Caco-2 (cell line): ENCODE data around the gene TMEM9. TPM values are rescaled to one million over a fixed set of nuclear protein-coding genes. Genes with fewer than 3 reads are reported as not detected.

Experiments
- BruUV-seq: library from RNA; stranded (reverse); fragments of 400-500 nt; replicated peaks from 2 replicates; lab custom pipeline; 2021; lab: Mats Ljungman, UMichigan
- CTCF ChIA-PET: fragments of 300-600 bp; sonication (Branson Sonifier 250); formaldehyde crosslinking; loops from one replicate; lab custom pipeline; 2022; ENCODE audit warnings: antibody characterized with exemption; lab: Charles Lee
- POLR2A ChIA-PET: fragments of 300-600 bp; sonication (Branson Sonifier 250); formaldehyde crosslinking; loops from one replicate; lab custom pipeline; 2022; ENCODE audit warnings: antibody characterized with exemption; lab: Charles Lee
- DNase-seq, 2 experiments: peaks; one replicate each; pipeline versions ENCODE4 v3.0.0 to v3.0.0-alpha.2; 2020 to 2022
- H3K27me3 ChIP-seq: replicated peaks from 2 replicates; pipeline ENCODE4 v1.6.0; 2011; ENCODE audit warnings: low read length; ENCODE audit not compliant: control insufficient read depth, insufficient read depth
- H3K36me3 ChIP-seq: 2 replicates; pipeline ENCODE4 v1.5.1; 2011; ENCODE audit warnings: low read length; ENCODE audit not compliant: control insufficient read depth, insufficient read depth
- H3K4me1 ChIP-seq: fragments of 250-450 bp; sonication (Bioruptor Pico); 2 replicates; pipeline ENCODE4 v1.5.1; 2020; ENCODE audit warnings: mild to moderate bottlenecking
- H3K4me3 ChIP-seq: 2 replicates; pipeline ENCODE4 v1.5.1; 2011; ENCODE audit warnings: low read depth, mild to moderate bottlenecking, control low read depth, low read length
- H3K9me3 ChIP-seq: fragments of 250-450 bp; sonication (Bioruptor Pico); 2 replicates; pipeline ENCODE4 v1.5.1; 2020; ENCODE audit warnings: mild to moderate bottlenecking, moderate library complexity
- H3K27ac Mint-ChIP-seq: one replicate; pipeline ENCODE4 v1.8.0; 2022; ENCODE audit warnings: mixed read lengths; ENCODE audit not compliant: unreplicated experiment
- H3K27me3 Mint-ChIP-seq: one replicate; pipeline ENCODE4 v1.8.0; 2022; ENCODE audit warnings: mixed read lengths; ENCODE audit not compliant: insufficient read depth, unreplicated experiment
- H3K36me3 Mint-ChIP-seq: one replicate; pipeline ENCODE4 v1.8.0; 2022; ENCODE audit warnings: mild to moderate bottlenecking, mixed read lengths; ENCODE audit not compliant: insufficient read depth, unreplicated experiment
- H3K4me1 Mint-ChIP-seq: one replicate; pipeline ENCODE4 v1.8.0; 2022; ENCODE audit warnings: low read depth, mixed read lengths; ENCODE audit not compliant: unreplicated experiment
- H3K4me3 Mint-ChIP-seq: one replicate; pipeline ENCODE4 v1.8.0; 2022; ENCODE audit warnings: mild to moderate bottlenecking, moderate library complexity, mixed read lengths; ENCODE audit not compliant: unreplicated experiment
- H3K9me3 Mint-ChIP-seq: one replicate; pipeline ENCODE4 v1.8.0; 2022; ENCODE audit warnings: mixed read lengths; ENCODE audit not compliant: unreplicated experiment
- CTCF ChIP-seq, 2 experiments: fragments of 200-600 bp in 1 of 2; IDR thresholded peaks; 1 replicate in 1 of 2; 2 replicates in 1 of 2; pipeline versions ENCODE4 v1.5.1 to v1.8.0; 2011 to 2022; ENCODE audit warnings: antibody characterized with exemption in 1 of 2, control low read depth in 1 of 2, inconsistent platforms in 1 of 2, low read depth in 1 of 2, low read length in 1 of 2, mild to moderate bottlenecking in 1 of 2, moderate library complexity in 1 of 2; ENCODE audit not compliant: insufficient read depth in 1 of 2, severe bottlenecking in 1 of 2, unreplicated experiment in 1 of 2
- intact Hi-C: fragments of 100-400 bp; cut with micrococcal nuclease; formaldehyde crosslinking; loops from one replicate; pipeline ENCODE4 v1.10.0; 2022; ENCODE audit not compliant: unreplicated experiment
- total RNA-seq: library from RNA; stranded (reverse); gene quantifications from 2 replicates; pipeline ENCODE4 v1.2.3, GENCODE V29; 2022

TMEM9 gene
- total RNA-seq, 1 experiment from 2014 or later, result 125 TPM

GRCh38 chr1:201173736-201174135 lies 19.5 kb upstream of the TMEM9 start:
- no peak for TF ChIP-seq CTCF (IDR thresholded peaks at IDR 0.05; ENCODE audit: insufficient read depth in 1 of 2, low read depth in 1 of 2, low read length in 1 of 2, severe bottlenecking in 1 of 2, unreplicated experiment in 1 of 2)
- Histone ChIP-seq H3K9me3 (no peaks in the 10 kb centered on the region), H3K36me3 (no peaks in the 10 kb centered on the region), H3K27me3 (no peaks in the 10 kb centered on the region), H3K4me1 (peaks cover 50% of the 10 kb centered on the region), H3K4me3 (no peak overlapping the region)
- CTCF ChIA-PET, result interaction anchor here (0.6 kb wide), 1 partner anchor 150 kb away, joined by 3 read pairs; no protein-coding TSS in a partner anchor
- peak overlapping the region; percentile 4 for H3K4me3 Mint-ChIP-seq
- H3K27ac Mint-ChIP-seq, result peak overlapping the region; percentile 31
- peaks cover 44% of the 10 kb centered on the region for H3K4me1 Mint-ChIP-seq
- no TSS peak for BruUV-seq
- no peaks in the 10 kb centered on the region for H3K27me3 Mint-ChIP-seq
- intact Hi-C loops, result no loop called here
- H3K36me3 Mint-ChIP-seq, result peaks cover 20% of the 10 kb centered on the region
- H3K9me3 Mint-ChIP-seq, result peaks cover under 1% of the 10 kb centered on the region
- DNase-seq, result no peak
- POLR2A ChIA-PET, result no interaction called here

GRCh38 chr1:201172999-201173610 lies 18.8 kb upstream of the TMEM9 start:
- BruUV-seq, result no TSS peak
- no peaks in the 10 kb centered on the region for H3K9me3 Mint-ChIP-seq
- H3K4me1 ChIP-seq, result peaks cover 50% of the 10 kb centered on the region
- no peak for DNase-seq
- peaks cover 44% of the 10 kb centered on the region for H3K4me1 Mint-ChIP-seq
- POLR2A ChIA-PET, result no interaction called here
- peaks cover 20% of the 10 kb centered on the region for H3K36me3 Mint-ChIP-seq
- no peaks in the 10 kb centered on the region for H3K27me3 Mint-ChIP-seq
- intact Hi-C loops, result no loop called here
- H3K36me3 ChIP-seq, result no peaks in the 10 kb centered on the region
- CTCF ChIA-PET, result no interaction called here
- no peaks in the 10 kb centered on the region for H3K27me3 ChIP-seq
- H3K27ac Mint-ChIP-seq, result peak overlapping the region; percentile 31
- H3K4me3 ChIP-seq, result no peak overlapping the region
- no peaks in the 10 kb centered on the region for H3K9me3 ChIP-seq
- no peak for TF ChIP-seq CTCF (IDR thresholded peaks at IDR 0.05; ENCODE audit: insufficient read depth in 1 of 2, low read depth in 1 of 2, low read length in 1 of 2, severe bottlenecking in 1 of 2, unreplicated experiment in 1 of 2)
- H3K4me3 Mint-ChIP-seq, result peak overlapping the region; percentile 4

DNA sequence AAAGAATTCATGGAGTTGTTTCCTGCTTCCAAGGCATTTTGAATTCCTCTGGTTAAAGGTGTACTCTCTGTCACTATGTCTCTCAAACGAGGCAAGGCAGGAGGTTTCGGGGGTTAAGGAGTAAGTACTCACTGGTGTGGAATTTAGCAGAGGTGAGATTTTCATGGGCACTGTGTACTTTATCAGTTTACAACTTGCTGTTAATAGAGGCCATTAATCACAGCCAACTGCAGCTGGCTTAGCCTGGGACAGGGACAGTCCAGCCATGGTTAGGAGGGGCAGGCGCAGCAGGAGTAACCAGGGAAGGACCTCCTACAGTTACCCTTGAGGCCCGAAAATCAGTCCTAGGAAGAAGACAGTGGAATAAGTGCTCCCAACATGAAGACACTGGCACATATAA lies 18.1 kb upstream of the TMEM9 start:
- H3K27ac Mint-ChIP-seq, result peak overlapping the region; percentile 91
- peaks cover 20% of the 10 kb centered on the region for H3K36me3 Mint-ChIP-seq
- Histone ChIP-seq H3K4me1 (peaks cover 50% of the 10 kb centered on the region), H3K36me3 (no peaks in the 10 kb centered on the region), H3K27me3 (no peaks in the 10 kb centered on the region), H3K4me3 (no peak overlapping the region), H3K9me3 (no peaks in the 10 kb centered on the region)
- no peaks in the 10 kb centered on the region for H3K9me3 Mint-ChIP-seq
- H3K4me1 Mint-ChIP-seq, result peaks cover 42% of the 10 kb centered on the region
- CTCF ChIA-PET, result interaction anchor here (0.6 to 2.2 kb wide), 2 partner anchors 18 to 484 kb away, joined by 3 to 10 read pairs; partner anchors contain the start of gene TMEM9
- no peak for TF ChIP-seq CTCF (IDR thresholded peaks at IDR 0.05; ENCODE audit: insufficient read depth in 1 of 2, low read depth in 1 of 2, low read length in 1 of 2, severe bottlenecking in 1 of 2, unreplicated experiment in 1 of 2)
- DNase-seq, result peak; percentile 24 to 56
- no peaks in the 10 kb centered on the region for H3K27me3 Mint-ChIP-seq
- intact Hi-C loops, result no loop called here
- POLR2A ChIA-PET, result interaction anchor here (0.8 kb wide), 1 partner anchor 19 kb away, joined by 3 read pairs; no protein-coding TSS in a partner anchor
- no TSS peak for BruUV-seq
- H3K4me3 Mint-ChIP-seq, result peak overlapping the region; percentile 84
